GM11168 (cell line): ENCODE data around the gene PEX11A.
"Not testable (repeated sequence)": the region's sequence is repeated elsewhere in the genome, so short reads cannot be mapped to it uniquely, and the experiment has no call there.

Experiments
- in situ Hi-C: fragments of 300-500 bp; cut with MboI; formaldehyde crosslinking; loops from one replicate; pipeline ENCODE4 v1.12.0; 2022; ENCODE audit warnings: low sequenced_read_pairs; ENCODE audit not compliant: unreplicated experiment

Gene PEX11A

DNA sequence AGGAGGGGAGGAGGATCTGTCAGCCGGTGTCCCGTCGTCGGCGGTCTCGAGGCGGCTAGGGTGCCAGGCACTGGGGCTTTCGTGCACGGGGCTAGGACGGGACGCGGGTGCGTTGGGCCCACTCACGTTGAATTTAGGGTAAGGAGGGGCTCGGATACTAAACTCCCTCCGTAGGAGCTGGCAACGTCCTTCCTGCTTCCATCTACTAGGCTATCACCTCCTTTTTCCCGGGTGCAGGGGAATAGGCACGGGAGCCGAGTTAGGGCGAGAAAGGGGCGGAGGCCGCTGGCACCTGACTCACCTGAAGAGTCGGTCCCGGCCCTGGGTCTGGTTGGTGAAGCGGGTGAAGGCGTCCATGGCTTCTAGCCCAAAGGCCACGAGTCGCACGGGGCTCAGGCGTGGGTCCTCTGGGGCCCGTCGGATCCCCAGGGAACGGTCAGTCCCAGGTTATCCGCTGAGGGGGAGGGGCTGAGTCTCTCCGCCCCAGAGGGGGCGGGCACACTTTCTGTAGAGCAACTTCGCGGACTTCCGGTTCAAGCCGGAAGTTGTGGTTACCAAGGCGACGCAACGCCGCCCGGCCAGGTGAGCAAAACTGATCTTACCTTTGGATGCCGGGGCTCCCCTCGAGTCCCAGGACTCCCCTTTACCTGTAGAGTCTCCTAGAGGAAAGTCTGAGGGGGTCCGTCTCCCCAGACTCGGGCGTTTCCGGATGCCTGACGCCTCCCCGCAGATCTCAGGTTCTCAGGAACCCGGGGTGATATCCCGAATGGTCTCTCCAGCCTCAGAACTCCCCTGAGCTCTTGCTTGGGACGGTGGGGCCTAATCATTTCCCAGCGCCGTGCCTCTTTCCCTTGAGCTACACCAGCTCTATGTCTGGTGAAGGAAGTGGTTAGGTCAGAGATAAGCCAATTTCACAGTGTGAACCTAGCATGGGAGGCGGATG, at the start of gene PEX11A, which contains the start of gene WDR93:
Gene PEX11A (minus strand): TSS at position 479 of the 943 bp plus-strand sequence. CDS start 122 bp downstream, at position 357.
Gene WDR93 (plus strand): TSS at position 536 of the 943 bp plus-strand sequence. CDS start 10,936 bp downstream, outside the sequence.
- in situ Hi-C loops, result no loop called here

DNA sequence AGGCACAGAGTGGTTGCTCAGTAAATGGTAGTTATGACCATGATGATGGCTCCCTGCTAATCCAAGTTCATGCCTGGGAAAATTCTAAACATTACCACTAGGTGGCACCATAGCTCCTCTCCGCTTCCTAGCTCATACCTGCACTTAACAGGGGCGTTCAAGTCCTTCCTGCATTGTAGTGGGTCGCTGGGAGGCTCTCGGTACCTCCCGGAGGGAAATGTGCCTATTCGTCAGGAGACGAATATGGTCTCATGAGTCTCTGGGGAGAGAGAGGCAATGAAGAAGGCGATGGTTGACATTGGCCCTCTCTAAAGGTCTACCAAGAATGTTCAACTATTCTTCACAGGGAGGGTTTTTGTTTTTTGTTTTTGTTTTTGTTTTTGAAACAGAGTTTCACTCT, 49.6 kb upstream of the PEX11A start:
- in situ Hi-C loops, result loop anchor here (25.0 kb wide), 1 partner anchor 522 kb away; the partner anchor contains the start of gene NGRN

- in situ Hi-C loops, result loop anchor here (25.0 kb wide), 1 partner anchor 527 kb away; the partner anchor contains the start of gene NGRN
Observed at GRCh38 chr15:89735773-89736172, 45.2 kb upstream of the PEX11A start.

GRCh38 chr15:89732451-89733172, 42.1 kb upstream of the PEX11A start:
- in situ Hi-C loops, result loop anchor here (25.0 kb wide), 1 partner anchor 530 kb away; the partner anchor contains the start of gene NGRN

DNA sequence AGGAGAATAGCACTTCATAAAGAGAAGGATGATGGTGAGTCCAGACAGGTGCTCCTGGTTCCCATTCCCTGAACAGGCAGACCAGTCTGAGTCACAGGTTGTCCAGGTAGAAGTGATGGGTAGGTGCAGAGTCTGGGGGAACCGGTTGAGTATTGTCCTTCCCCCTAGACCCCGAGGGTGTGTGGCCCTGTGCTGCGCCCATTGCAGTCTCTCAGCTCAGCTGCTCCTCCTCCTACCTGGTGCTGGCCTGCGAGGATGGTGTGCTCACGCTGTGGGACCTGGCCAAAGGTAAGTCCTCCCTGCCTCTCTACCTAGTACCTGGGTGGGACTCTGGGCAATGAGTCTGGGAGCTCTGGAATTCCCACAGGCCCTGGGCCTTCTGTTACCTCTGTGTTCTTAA, 40.7 kb upstream of the PEX11A start:
- in situ Hi-C loops, result loop anchor here (25.0 kb wide), 1 partner anchor 531 kb away; the partner anchor contains the start of gene NGRN

- in situ Hi-C loops, result loop anchor here (25.0 kb wide), 1 partner anchor 534 kb away; the partner anchor contains the start of gene NGRN
Observed at GRCh38 chr15:89728254-89728653, 37.7 kb upstream of the PEX11A start.

DNA sequence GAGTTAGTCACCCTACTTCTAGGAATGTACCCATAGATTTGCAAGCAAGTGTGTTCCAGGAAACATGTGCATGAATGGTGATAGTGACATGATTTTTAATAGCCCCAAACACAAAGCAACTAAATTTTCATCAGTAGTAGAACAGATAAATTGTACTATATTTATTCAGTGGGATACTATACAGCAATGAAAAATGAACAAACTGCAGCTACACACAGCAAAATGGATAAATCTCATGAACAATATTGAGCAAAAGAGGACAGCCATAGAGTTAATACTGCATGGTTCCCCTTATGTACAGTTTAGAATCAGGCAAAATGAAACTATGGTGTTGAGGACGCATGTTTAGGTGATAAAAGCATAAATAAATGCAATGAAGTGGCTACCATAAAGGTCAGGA, 34.5 kb upstream of the PEX11A start:
- in situ Hi-C loops, result loop anchor here (25.0 kb wide), 1 partner anchor 537 kb away; the partner anchor contains the start of gene NGRN

GRCh38 chr15:89724621-89725020, 34.1 kb upstream of the PEX11A start:
- in situ Hi-C loops, result loop anchor here (25.0 kb wide), 1 partner anchor 538 kb away; the partner anchor contains the start of gene NGRN

- in situ Hi-C loops, result no loop called here
Observed at GRCh38 chr15:89723031-89723430, 32.5 kb upstream of the PEX11A start.

GRCh38 chr15:89714775-89715174, 24.2 kb upstream of the PEX11A start:
- in situ Hi-C loops, result no loop called here

DNA sequence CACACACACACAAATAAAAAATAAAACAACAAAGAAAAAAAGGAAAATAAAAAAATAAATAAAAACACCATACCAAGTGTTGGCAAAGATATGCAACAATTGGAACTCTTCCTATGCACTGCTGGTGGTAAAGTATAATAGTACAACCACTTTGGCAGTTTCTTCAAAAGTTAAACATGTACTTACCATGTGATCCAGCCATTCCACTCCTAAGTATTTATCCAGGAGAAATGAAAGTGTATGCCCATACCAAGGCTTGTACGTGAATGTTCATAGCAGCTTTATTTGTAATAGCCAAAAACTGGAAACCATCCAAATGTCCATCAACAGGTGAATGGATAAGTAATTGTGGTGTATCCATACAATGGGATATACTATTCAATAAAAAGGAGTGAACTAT, 17.0 kb upstream of the PEX11A start:
- in situ Hi-C loops, result no loop called here

DNA sequence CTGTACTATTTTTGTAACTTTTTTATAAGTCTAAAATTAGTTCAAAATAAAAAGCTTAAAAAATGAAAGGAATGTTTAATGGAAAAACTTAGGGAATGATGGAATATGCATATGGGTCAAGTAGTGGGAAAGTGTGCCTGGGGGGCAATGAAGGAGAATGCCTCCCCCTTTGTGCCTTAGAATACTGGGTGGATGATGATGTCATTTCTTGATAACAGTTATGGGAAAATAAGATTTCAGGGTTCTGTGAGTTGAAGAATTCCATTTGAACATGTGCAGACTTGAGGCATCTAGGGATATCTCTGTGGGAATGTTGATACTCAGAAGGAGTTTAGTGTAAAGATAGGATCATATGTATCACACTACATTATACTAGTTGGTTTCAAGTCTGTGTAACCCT, 13.9 kb upstream of the PEX11A start:
- in situ Hi-C loops, result no loop called here

DNA sequence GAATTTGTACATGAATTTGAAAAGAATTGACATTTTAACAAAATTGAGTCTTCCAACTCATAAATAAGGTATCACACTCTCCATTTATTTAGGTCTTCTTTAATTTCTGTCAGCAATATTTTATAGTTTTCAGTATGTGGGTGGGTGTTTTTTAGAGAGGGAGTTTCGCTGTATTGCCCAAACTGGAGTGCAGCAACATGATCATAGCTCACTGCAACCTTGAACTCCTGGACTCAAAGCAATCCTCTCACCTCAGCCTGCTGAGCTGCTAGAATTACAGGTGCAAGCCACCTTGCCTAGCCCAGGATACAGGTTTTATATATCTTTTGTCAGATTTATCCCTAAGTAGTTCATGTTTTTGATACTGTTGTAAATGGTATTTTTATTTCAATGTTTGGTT, 4.6 kb upstream of the PEX11A start:
- in situ Hi-C loops, result no loop called here

DNA sequence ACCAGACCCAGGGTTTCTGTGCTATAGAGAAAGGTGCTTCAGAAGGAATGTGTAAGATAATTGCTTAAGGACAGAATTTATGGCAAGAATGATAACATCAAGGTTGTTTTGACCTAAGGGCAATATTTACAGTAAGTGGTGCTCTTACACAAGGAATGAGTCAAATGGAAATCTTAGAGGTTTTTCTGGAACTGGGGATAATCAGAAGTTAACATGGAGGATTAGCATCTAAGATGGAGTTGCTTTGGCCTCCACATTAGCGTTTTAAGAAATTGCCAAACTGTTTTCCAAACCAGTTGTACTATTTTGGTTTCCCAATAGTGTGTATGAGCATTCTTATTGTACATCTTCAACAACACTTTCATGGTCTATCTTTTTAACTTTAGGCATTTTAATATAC, 3.1 kb upstream of the PEX11A start:
- in situ Hi-C loops, result no loop called here

DNA sequence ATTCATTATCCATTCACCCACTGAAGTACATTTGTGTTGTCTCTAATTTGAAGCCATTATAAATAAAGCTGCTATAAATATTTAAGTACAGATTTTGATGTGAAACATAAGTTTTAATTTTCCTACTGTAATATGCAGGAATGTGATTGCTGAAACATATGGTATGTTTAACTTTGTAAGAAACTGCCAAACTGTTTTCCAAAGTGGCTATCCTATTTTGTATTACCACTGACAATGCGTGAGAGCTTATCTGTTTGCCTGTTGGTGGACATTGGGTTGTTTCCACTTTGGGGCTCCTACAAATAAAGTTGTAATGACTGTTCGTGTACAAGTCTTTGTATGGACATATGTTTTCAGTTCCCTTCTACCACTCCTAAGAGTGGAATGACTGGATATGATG, 2.5 kb upstream of the PEX11A start:
- in situ Hi-C loops, result no loop called here

GRCh38 chr15:89689930-89690275, 651 bp downstream of the PEX11A start:
- in situ Hi-C loops, result not testable (repeated sequence)

- in situ Hi-C loops, result no loop called here
Observed at GRCh38 chr15:89686522-89686921, 4.0 kb downstream of the PEX11A start.

DNA sequence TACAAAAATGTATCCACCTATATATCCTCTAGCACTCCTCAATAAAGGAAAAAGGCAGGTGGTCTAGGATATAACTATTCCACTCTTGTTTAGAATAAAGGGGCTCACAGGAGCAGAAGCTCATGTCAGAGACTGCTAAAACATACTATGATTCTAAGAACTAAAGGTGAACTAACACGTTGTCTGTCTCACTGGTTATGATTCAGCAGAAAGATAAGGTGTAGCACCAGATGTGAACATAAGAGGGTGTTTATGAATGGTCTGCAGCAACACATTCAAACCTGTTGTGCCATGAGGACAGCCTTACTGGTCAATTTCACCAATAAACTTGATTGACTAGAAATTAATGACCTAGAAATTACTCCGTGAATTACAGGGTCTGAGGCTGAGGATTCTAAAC, 4.6 kb downstream of the PEX11A start:
- in situ Hi-C loops, result no loop called here

DNA sequence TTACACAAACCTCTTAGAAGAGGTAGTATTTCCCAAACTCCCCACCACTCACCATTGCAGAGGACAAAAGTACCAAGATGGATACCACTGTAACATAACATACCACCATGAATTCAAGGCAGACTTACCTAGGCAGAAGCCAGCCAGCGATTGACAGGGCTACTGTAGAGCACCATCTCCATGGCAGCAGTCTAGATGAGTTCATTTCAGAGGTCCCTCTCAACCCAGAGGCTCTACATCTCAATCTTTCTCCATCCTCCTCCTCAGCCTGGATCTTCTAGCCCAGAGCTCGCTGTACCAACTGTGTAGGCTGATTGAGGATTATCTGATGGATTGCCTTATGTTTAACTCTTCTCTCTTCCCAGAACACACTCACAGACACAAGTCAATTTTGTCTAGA, 9.4 kb downstream of the PEX11A start:
- in situ Hi-C loops, result no loop called here

DNA sequence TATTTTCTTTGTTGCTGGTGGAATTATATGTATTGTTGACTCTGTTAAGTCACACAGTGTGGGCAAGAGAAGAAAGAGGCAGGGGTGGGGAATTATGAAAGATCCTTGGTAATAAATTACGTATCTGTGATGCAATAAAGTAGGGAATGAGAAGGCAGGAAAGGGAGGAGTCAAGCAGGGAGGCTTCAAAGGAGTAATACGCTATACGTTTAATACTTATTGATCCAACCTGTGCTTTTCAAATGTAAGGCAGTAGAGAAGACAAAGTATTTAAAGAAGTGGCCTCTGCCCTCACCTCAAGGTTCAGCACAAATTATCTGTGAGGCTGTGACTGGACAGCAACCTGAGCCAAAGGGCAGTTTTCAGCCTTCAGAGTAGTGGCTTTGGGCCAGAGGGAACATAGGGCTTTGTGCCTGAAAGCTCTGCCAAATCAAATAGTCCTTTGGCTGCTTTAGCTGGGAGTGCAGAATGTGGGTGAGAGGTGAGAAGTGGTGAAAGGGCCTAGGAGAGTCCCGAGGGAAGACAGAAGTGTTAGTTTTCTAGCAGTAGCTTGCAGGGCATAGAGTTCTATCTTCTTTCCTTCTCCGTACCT, 10.2 kb downstream of the PEX11A start:
- in situ Hi-C loops, result no loop called here
